DOHH2 (cell line): ENCODE data around the gene OR4D9.
"Not testable (repeated sequence)": the region's sequence is repeated elsewhere in the genome, so short reads cannot be mapped to it uniquely, and the experiment has no call there.

ENCODE experiments used
- H3F3A ChIP-seq: fragments of 200-600 bp; sonication (generic), shearing (Covaris generic); 2 replicates; pipeline ENCODE4 v1.6.0; 2016; ENCODE audit warnings: antibody characterized with exemption, mild to moderate bottlenecking; ENCODE audit not compliant: control insufficient read depth, insufficient read depth
- H3K27ac ChIP-seq: fragments of 200-600 bp; sonication (generic); 2 replicates; pipeline ENCODE4 v1.5.1; 2014; ENCODE audit warnings: low read depth, mild to moderate bottlenecking, low read length, moderate library complexity
- H3K27me3 ChIP-seq: fragments of 200-600 bp; sonication (generic); 2 replicates; pipeline ENCODE4 v1.6.1; 2014; ENCODE audit warnings: mild to moderate bottlenecking, low read length, mixed read lengths; ENCODE audit not compliant: control insufficient read depth
- H3K36me3 ChIP-seq: fragments of 200-600 bp; sonication (generic); 2 replicates; pipeline ENCODE4 v1.6.1; 2014; ENCODE audit warnings: mild to moderate bottlenecking, low read length, moderate library complexity, mixed read lengths; ENCODE audit not compliant: control insufficient read depth
- H3K4me1 ChIP-seq: fragments of 200-600 bp; sonication (generic); 2 replicates; pipeline ENCODE4 v1.6.1; 2014; ENCODE audit warnings: mild to moderate bottlenecking, low read length, mixed read lengths; ENCODE audit not compliant: control insufficient read depth
- H3K4me2 ChIP-seq: fragments of 200-600 bp; sonication (generic); 2 replicates; pipeline ENCODE4 v1.6.0; 2014; ENCODE audit warnings: mild to moderate bottlenecking, low read length, moderate library complexity
- H3K4me3 ChIP-seq: fragments of 200-600 bp; sonication (generic); 2 replicates; pipeline ENCODE4 v1.5.1; 2014; ENCODE audit warnings: mild to moderate bottlenecking, low read length, mixed read lengths
- H3K79me2 ChIP-seq: fragments of 200-600 bp; sonication (generic); 2 replicates; pipeline ENCODE4 v1.6.1; 2014; ENCODE audit warnings: mild to moderate bottlenecking, low read length, mixed read lengths; ENCODE audit not compliant: control insufficient read depth
- H3K9me2 ChIP-seq: fragments of 200-600 bp; sonication (generic); replicated peaks from 2 replicates; pipeline ENCODE4 v1.6.1; 2014; ENCODE audit warnings: mild to moderate bottlenecking, low read length, mixed read lengths; ENCODE audit not compliant: control insufficient read depth
- H3K9me3 ChIP-seq: fragments of 200-600 bp; sonication (generic); 2 replicates; pipeline ENCODE4 v1.6.1; 2014; ENCODE audit warnings: antibody characterized with exemption, low read length, mixed read lengths; ENCODE audit not compliant: control insufficient read depth, insufficient read depth
- H4K20me1 ChIP-seq: fragments of 200-600 bp; sonication (generic); 2 replicates; pipeline ENCODE4 v1.6.0; 2014; ENCODE audit warnings: low read depth, mild to moderate bottlenecking, antibody characterized with exemption, low read length, moderate library complexity; ENCODE audit not compliant: control insufficient read depth, insufficient read depth
- EZH2phosphoT487 ChIP-seq: fragments of 200-600 bp; sonication (generic); IDR thresholded peaks from 2 replicates; pipeline ENCODE4 v1.6.1; 2017; ENCODE audit warnings: borderline replicate concordance, mild to moderate bottlenecking, antibody characterized with exemption, low read length, moderate library complexity, mixed read lengths
- TF ChIP-seq, protein P1 (sequence below): fragments of 200-600 bp; sonication (generic); IDR thresholded peaks from one replicate; pipeline ENCODE4 v1.5.1; 2014; ENCODE audit warnings: antibody characterized with exemption, mild to moderate bottlenecking, low read depth, low read length; ENCODE audit not compliant: poor library complexity, severe bottlenecking

The OR4D9 gene

DNA sequence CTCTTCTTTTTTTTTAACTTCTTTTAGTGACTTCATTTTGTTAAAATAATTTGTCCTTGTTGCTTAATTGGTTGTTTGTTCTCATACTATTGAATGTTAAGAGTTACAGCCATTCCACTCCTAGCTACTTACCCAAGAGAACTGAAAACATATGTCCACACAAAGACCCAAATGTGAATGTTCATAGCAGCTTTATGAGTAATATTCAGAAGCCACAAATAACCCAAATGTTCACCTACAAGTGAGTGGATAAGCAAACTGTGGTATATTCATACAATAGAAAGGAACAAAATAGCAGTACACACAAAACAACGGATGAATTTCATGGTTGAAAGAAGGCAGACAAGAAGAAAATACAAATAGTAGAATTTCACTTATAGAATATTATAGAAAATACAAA, 9.4 kb upstream of the OR4D9 start:
- Histone ChIP-seq H3K27me3 (no peaks in the 10 kb centered on the region), H3K36me3 (no peaks in the 10 kb centered on the region), H3K4me1 (no peaks in the 10 kb centered on the region), H3K4me3 (no peak overlapping the region), H3F3A (no peaks in the 10 kb centered on the region), H3K9me2 (no peaks in the 10 kb centered on the region; the same call in 1 of the 2 replicates), H3K4me2 (no peak overlapping the region), H3K27ac (no peak overlapping the region), H4K20me1 (no peaks in the 10 kb centered on the region), H3K79me2 (no peaks in the 10 kb centered on the region), H3K9me3 (no peaks in the 10 kb centered on the region)
- TF ChIP-seq EZH2phosphoT487 = no peak
- TF ChIP-seq, protein P1, sequence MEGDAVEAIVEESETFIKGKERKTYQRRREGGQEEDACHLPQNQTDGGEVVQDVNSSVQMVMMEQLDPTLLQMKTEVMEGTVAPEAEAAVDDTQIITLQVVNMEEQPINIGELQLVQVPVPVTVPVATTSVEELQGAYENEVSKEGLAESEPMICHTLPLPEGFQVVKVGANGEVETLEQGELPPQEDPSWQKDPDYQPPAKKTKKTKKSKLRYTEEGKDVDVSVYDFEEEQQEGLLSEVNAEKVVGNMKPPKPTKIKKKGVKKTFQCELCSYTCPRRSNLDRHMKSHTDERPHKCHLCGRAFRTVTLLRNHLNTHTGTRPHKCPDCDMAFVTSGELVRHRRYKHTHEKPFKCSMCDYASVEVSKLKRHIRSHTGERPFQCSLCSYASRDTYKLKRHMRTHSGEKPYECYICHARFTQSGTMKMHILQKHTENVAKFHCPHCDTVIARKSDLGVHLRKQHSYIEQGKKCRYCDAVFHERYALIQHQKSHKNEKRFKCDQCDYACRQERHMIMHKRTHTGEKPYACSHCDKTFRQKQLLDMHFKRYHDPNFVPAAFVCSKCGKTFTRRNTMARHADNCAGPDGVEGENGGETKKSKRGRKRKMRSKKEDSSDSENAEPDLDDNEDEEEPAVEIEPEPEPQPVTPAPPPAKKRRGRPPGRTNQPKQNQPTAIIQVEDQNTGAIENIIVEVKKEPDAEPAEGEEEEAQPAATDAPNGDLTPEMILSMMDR = no peak

DNA sequence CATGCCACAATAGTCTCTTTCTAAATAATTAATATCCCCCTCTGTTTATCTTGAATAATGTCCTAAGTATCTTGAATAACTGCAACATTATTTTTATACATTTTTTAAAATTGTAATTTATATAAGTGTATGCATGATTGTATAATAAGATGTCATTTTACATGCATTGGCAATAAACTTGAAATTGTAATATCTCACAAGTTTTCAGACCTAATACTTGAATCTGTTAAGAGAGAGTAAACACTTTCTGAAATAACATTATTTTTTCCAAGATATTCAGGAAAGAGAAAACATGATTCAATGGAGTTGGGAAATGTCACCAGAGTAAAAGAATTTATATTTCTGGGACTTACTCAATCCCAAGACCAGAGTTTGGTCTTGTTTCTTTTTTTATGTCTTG, 8.1 kb upstream of the OR4D9 start, which contains the start of gene OR4D11:
TSS of gene OR4D11 (plus strand) at position 301 of the 400 bp plus-strand sequence. CDS start at position 301, 0 bp downstream.
- no peaks in the 10 kb centered on the region for H4K20me1 ChIP-seq
- no peaks in the 10 kb centered on the region for H3K4me1 ChIP-seq
- no peaks in the 10 kb centered on the region for H3F3A ChIP-seq
- no peak within 1 kb of the TSS for H3K4me2 ChIP-seq
- H3K79me2 ChIP-seq = no peaks in the 10 kb centered on the region
- no peak within 1 kb of the TSS for H3K27ac ChIP-seq
- H3K9me2 ChIP-seq = no peaks in the 10 kb centered on the region; the same call in 1 of the 2 replicates
- H3K36me3 ChIP-seq = no peaks in the 10 kb centered on the region
- H3K27me3 ChIP-seq = no peaks in the 10 kb centered on the region
- no peak within 1 kb of the TSS for H3K4me3 ChIP-seq
- no peaks in the 10 kb centered on the region for H3K9me3 ChIP-seq
- no peak for TF ChIP-seq EZH2phosphoT487

DNA sequence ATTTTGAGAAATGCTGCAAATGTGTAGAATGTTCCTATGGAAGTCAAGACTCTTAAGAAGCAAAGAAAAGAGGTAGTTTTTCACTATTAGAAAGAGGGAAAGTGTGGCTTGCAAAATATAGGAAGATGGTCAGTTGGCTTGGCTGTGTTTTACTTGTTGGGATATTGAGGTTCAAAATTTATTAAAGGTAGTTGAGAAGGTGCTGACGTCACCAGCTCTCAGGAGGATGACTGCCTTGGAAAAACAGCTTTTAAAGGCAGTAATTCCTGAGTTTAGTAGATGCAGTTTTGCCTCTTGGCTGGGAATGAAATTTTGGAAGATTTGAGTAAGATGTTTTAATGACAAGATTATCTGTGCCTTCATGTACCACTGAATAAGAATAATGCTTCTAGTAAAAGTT, 336 bp downstream of the OR4D9 start:
- Histone ChIP-seq H3K9me3 (no peaks in the 10 kb centered on the region), H3K9me2 (no peaks in the 10 kb centered on the region), H3K4me1 (peaks cover 3% of the 10 kb centered on the region; the same call in 1 of the 2 replicates), H3K79me2 (no peaks in the 10 kb centered on the region), H3K27me3 (peaks cover 4% of the 10 kb centered on the region), H3K4me3 (no peak overlapping the region), H3K4me2 (no peak overlapping the region), H3F3A (no peaks in the 10 kb centered on the region), H3K36me3 (no peaks in the 10 kb centered on the region), H4K20me1 (no peaks in the 10 kb centered on the region), H3K27ac (no peak overlapping the region)
- TF ChIP-seq EZH2phosphoT487 = no peak
- TF ChIP-seq, protein P1 = no peak

DNA sequence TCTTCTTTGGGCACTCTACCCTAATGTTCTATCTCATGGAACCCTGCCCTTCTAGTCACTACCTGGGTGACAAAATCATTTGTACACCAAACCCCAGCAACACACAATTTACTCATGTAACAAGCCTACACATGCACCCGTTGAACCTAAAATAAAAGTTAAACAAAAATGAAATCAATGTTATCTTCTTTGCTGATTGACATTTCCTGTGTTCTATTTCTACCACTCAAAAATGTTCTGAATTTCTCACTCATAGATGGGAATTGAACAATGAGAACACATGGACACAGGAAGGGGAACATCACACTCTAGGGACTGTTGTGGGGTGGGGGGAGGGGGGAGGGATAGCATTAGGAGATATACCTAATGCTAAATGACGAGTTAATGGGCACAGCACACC, 8.8 kb downstream of the OR4D9 start:
- not testable (repeated sequence) for H3K4me3 ChIP-seq, H3K4me1 ChIP-seq, H3K4me2 ChIP-seq, H3K27ac ChIP-seq, H3K9me2 ChIP-seq, H3K9me3 ChIP-seq, H3K27me3 ChIP-seq, H3K36me3 ChIP-seq, H3K79me2 ChIP-seq, H4K20me1 ChIP-seq, H3F3A ChIP-seq
